A549 (cell line): ENCODE results near the gene PRR5L. TPM values are rescaled to one million over a fixed set of nuclear protein-coding genes. Genes with fewer than 3 reads are reported as not detected.

Source experiments
- ATAC-seq, 2 experiments: fragments of 200-7000 bp in 1 of 2; fragments of >200 bp in 1 of 2; cut with Nextera tagmentation in 1 of 2; cut with Tn5 transposase in 1 of 2; 3 replicates each; pipeline versions ENCODE4 v1.8.0 to v1.9.1; 2018 to 2020; ENCODE audit warnings: mild to moderate bottlenecking in 1 of 2, moderate library complexity in 1 of 2
- CTCF ChIA-PET: fragments of 300-600 bp; sonication (Branson Sonifier 250); formaldehyde crosslinking; extraction: SDS; loops from one replicate; lab custom pipeline; 2021; ENCODE audit warnings: antibody characterized with exemption, inconsistent platforms; lab: Yijun Ruan, JAX
- POLR2A ChIA-PET: fragments of 350-600 bp; formaldehyde crosslinking; extraction: SDS; loops from one replicate; lab custom pipeline; 2021; ENCODE audit warnings: antibody characterized with exemption, inconsistent platforms; lab: Yijun Ruan, JAX
- DNase-seq, 2 experiments: peaks; one replicate each; pipeline versions ENCODE4 v3.0.0 to v3.0.0-alpha.2; 2011 to 2016; ENCODE audit warnings: low read depth in 1 of 2, low spot score in 1 of 2
- FAIRE-seq: peaks from 2 replicates; lab custom pipeline; 2011; peaks lifted over from hg19 to GRCh38; lab: Jason Lieb, UNC
- H3K27ac ChIP-seq, 2 experiments: fragments of >200 bp; sonication (Bioruptor Twin); formaldehyde crosslinking; 3 replicates each; pipeline ENCODE4 v1.5.1; 2016 to 2017
- H3K4me1 ChIP-seq: fragments of >200 bp; sonication (Bioruptor Twin); formaldehyde crosslinking; 3 replicates; pipeline ENCODE4 v1.6.1; 2016
- H3K4me2 ChIP-seq: fragments of >200 bp; sonication (Bioruptor Twin); formaldehyde crosslinking; 3 replicates; pipeline ENCODE4 v1.6.1; 2016
- H3K4me3 ChIP-seq: fragments of >200 bp; sonication (Bioruptor Twin); formaldehyde crosslinking; 3 replicates; pipeline ENCODE4 v1.5.1; 2016
- H3K9me3 ChIP-seq: fragments of >200 bp; sonication (Bioruptor Twin); formaldehyde crosslinking; 3 replicates; pipeline ENCODE4 v1.6.1; 2016
- BCL3 ChIP-seq: fragments of >200 bp; sonication (Bioruptor Twin); formaldehyde crosslinking; IDR thresholded peaks from 3 replicates; pipeline ENCODE4 v1.6.1; 2016
- CBX2 ChIP-seq: fragments of 200-600 bp; sonication (generic); IDR thresholded peaks from 2 replicates; pipeline ENCODE4 v1.6.1; 2016; ENCODE audit warnings: low read depth, mild to moderate bottlenecking, borderline replicate concordance
- CHD2 ChIP-seq: fragments of 150-350 bp; IDR thresholded peaks from 2 replicates; pipeline ENCODE4 v1.6.1; 2014; ENCODE audit warnings: low read length; ENCODE audit not compliant: partially characterized antibody
- FOSL2 ChIP-seq, 2 experiments: fragments of 450-650 bp in 1 of 2; fragments of >200 bp in 1 of 2; sonication (Bioruptor Twin) in 1 of 2; formaldehyde crosslinking; IDR thresholded peaks; 2 replicates each; pipeline versions ENCODE4 v1.5.0 to v1.6.1; 2016 to 2020; ENCODE audit warnings: mild to moderate bottlenecking in 1 of 2, moderate library complexity in 1 of 2
- FOXS1 ChIP-seq: fragments of 250-450 bp; sonication (Bioruptor Pico); IDR thresholded peaks from 2 replicates; pipeline ENCODE4 v1.5.0; 2020; ENCODE audit warnings: mild to moderate bottlenecking, moderate library complexity
- HEYL ChIP-seq: fragments of 250-450 bp; sonication (Bioruptor Pico); IDR thresholded peaks from 2 replicates; pipeline ENCODE4 v1.8.0; 2021; ENCODE audit warnings: mild to moderate bottlenecking, moderate library complexity
- JUNB ChIP-seq: fragments of >200 bp; sonication (Bioruptor Twin); formaldehyde crosslinking; IDR thresholded peaks from 2 replicates; pipeline ENCODE4 v1.6.1; 2016
- KDM1A ChIP-seq: fragments of 200-600 bp; sonication (generic); IDR thresholded peaks from 2 replicates; pipeline ENCODE4 v1.6.1; 2016; ENCODE audit warnings: low read depth, mild to moderate bottlenecking
- KDM5A ChIP-seq: fragments of 200-600 bp; sonication (generic); IDR thresholded peaks from 2 replicates; pipeline ENCODE4 v1.6.1; 2016; ENCODE audit warnings: antibody characterized with exemption, mild to moderate bottlenecking
- MAFK ChIP-seq: fragments of 450-650 bp; IDR thresholded peaks from 2 replicates; pipeline ENCODE4 v1.6.1; 2014; ENCODE audit not compliant: partially characterized antibody
- MAZ ChIP-seq: fragments of 150-350 bp; IDR thresholded peaks from 2 replicates; pipeline ENCODE4 v1.6.1; 2014; ENCODE audit warnings: antibody characterized with exemption, low read depth, low read length, borderline replicate concordance
- NR3C1 ChIP-seq: fragments of >200 bp; sonication (Bioruptor Twin); formaldehyde crosslinking; IDR thresholded peaks from 3 replicates; pipeline ENCODE4 v1.6.1; 2017
- RAD21 ChIP-seq, 2 experiments: fragments of >200 bp in 1 of 2; sonication (Bioruptor Twin) in 1 of 2; formaldehyde crosslinking in 1 of 2; IDR thresholded peaks in 1 of 2; conservative IDR thresholded peaks in 1 of 2; 2 replicates in 1 of 2; 3 replicates in 1 of 2; pipeline ENCODE4 v1.6.1; 2012 to 2018; ENCODE audit warnings: inconsistent platforms in 1 of 2
- RNF2 ChIP-seq: fragments of 200-600 bp; sonication (generic); IDR thresholded peaks from 2 replicates; pipeline ENCODE4 v1.6.1; 2016; ENCODE audit warnings: low read depth, mild to moderate bottlenecking, antibody characterized with exemption, moderate library complexity, borderline replicate concordance
- ZC3H11A ChIP-seq: fragments of 450-650 bp; IDR thresholded peaks from 2 replicates; pipeline ENCODE4 v1.6.1; 2014; ENCODE audit warnings: antibody characterized with exemption, mild to moderate bottlenecking
- WGBS: methylation state at CpG from one replicate; pipeline ENCODE4 v1.1.6; 2017; ENCODE audit errors: missing lambda C conversion rate; 5-methylcytosine and 5-hydroxymethylcytosine counted together
- polyA plus RNA-seq, 4 experiments: library from polyadenylated mRNA; depleted of rRNA in 3 of 4; stranded (reverse); fragments of >200 nt; fragmentation: RNase III in 1 of 4; extraction: RNeasy Plus Mini Kit Qiagen cat#74134 plus additional on column Dnase treatment in 1 of 4; gene quantifications; 2 replicates in 3 of 4; 3 replicates in 1 of 4; pipeline ENCODE4 v1.2.3, GENCODE V29; 2011 to 2017
- TF ChIP-seq, protein P1 (sequence below): fragments of 250-450 bp; sonication (Bioruptor Pico); IDR thresholded peaks from 2 replicates; pipeline ENCODE4 v1.5.0; 2021; ENCODE audit warnings: mild to moderate bottlenecking, moderate library complexity, borderline replicate concordance
- TF ChIP-seq, protein P2 (sequence below): fragments of 200-600 bp; sonication (generic); IDR thresholded peaks from 2 replicates; pipeline ENCODE4 v1.6.1; 2016; ENCODE audit warnings: antibody characterized with exemption, mild to moderate bottlenecking, moderate library complexity
- TF ChIP-seq, protein P3 (sequence below): fragments of 450-650 bp; IDR thresholded peaks from 2 replicates; pipeline ENCODE4 v1.6.1; 2014; ENCODE audit warnings: antibody characterized with exemption

The PRR5L gene
- polyA plus RNA-seq, 2 of the 4 experiments (the other 2 are of a cell fraction) = 6.9 to 12.1 TPM

DNA sequence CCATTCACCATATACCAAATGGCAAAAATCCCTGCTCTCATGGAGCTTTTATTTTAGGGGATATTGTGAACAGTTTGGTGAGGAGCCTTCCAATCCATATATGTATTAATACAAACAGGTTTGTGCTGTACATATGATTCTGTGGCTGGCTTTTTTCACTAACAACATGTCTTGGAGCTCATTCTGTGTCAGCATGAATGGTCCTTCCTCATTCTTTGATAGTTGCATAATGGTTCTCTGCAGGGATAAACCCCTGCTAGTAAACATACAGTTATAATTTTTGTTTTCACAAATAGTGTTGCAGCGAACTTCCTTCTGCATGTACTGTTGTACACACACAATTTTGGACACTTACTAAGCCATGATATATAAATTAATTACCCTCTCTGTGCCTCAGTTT is 8.3 kb downstream of the PRR5L start:
- FAIRE-seq = no peak
- CTCF ChIA-PET = interaction anchor here (1.5 to 3.1 kb wide), 6 partner anchors 12 to 189 kb away, joined by 3 to 13 read pairs (median 7); partner anchors contain the start of gene COMMD9

DNA sequence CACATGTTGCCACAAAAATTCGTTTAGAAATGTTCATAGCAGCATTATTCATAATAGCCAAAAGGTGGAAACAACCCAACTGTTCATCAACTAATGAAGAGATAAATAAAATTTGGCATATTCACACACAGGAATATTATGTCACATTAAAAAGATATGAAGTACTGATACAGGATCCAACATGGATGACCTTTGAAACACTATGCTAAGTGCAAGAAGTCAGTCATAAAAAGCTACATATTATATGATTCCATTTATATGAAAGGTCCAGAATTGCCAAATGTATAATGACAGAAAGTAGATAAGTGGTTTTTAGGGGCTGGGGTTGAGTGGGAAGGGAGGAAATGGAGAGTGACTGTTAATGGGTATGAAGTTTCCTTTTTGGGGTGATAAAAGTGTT is 9.0 kb downstream of the PRR5L start:
- Histone ChIP-seq H3K9me3 (no peaks in the 10 kb centered on the region), H3K4me3 (no peak overlapping the region), H3K27ac (no peak overlapping the region), H3K4me1 (peaks cover 7% of the 10 kb centered on the region; the same call in 2 of the 3 replicates), H3K4me2 (peak overlapping the region; percentile 15; the same call in 1 of the 3 replicates)
- no peak for FAIRE-seq
- CTCF ChIA-PET = interaction anchor here (0.9 to 3.1 kb wide), 5 partner anchors 16 to 188 kb away, joined by 3 to 13 read pairs (median 6); partner anchors contain the start of gene COMMD9
- POLR2A ChIA-PET = no interaction called here
- TF ChIP-seq MAZ (no peak), KDM5A (no peak), FOSL2 (IDR thresholded peaks at IDR 0.05) (no peak), FOSL2 (CRISPR knock-in tag; IDR thresholded peaks at IDR 0.05) (no peak), CHD2 (no peak), ZC3H11A (no peak), KDM1A (no peak), JUNB (no peak), RAD21 (conservative IDR thresholded peaks at IDR 0.05 in 1 of 2, IDR thresholded peaks at IDR 0.05 in 1 of 2) (no peak), FOXS1 (CRISPR knock-in tag) (no peak), HEYL (no peak)
- TF ChIP-seq, protein P1, sequence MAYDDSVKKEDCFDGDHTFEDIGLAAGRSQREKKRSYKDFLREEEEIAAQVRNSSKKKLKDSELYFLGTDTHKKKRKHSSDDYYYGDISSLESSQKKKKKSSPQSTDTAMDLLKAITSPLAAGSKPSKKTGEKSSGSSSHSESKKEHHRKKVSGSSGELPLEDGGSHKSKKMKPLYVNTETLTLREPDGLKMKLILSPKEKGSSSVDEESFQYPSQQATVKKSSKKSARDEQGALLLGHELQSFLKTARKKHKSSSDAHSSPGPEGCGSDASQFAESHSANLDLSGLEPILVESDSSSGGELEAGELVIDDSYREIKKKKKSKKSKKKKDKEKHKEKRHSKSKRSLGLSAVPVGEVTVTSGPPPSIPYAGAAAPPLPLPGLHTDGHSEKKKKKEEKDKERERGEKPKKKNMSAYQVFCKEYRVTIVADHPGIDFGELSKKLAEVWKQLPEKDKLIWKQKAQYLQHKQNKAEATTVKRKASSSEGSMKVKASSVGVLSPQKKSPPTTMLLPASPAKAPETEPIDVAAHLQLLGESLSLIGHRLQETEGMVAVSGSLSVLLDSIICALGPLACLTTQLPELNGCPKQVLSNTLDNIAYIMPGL = no peak
- TF ChIP-seq, protein P2, sequence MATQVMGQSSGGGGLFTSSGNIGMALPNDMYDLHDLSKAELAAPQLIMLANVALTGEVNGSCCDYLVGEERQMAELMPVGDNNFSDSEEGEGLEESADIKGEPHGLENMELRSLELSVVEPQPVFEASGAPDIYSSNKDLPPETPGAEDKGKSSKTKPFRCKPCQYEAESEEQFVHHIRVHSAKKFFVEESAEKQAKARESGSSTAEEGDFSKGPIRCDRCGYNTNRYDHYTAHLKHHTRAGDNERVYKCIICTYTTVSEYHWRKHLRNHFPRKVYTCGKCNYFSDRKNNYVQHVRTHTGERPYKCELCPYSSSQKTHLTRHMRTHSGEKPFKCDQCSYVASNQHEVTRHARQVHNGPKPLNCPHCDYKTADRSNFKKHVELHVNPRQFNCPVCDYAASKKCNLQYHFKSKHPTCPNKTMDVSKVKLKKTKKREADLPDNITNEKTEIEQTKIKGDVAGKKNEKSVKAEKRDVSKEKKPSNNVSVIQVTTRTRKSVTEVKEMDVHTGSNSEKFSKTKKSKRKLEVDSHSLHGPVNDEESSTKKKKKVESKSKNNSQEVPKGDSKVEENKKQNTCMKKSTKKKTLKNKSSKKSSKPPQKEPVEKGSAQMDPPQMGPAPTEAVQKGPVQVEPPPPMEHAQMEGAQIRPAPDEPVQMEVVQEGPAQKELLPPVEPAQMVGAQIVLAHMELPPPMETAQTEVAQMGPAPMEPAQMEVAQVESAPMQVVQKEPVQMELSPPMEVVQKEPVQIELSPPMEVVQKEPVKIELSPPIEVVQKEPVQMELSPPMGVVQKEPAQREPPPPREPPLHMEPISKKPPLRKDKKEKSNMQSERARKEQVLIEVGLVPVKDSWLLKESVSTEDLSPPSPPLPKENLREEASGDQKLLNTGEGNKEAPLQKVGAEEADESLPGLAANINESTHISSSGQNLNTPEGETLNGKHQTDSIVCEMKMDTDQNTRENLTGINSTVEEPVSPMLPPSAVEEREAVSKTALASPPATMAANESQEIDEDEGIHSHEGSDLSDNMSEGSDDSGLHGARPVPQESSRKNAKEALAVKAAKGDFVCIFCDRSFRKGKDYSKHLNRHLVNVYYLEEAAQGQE = no peak
- TF ChIP-seq, protein P3, sequence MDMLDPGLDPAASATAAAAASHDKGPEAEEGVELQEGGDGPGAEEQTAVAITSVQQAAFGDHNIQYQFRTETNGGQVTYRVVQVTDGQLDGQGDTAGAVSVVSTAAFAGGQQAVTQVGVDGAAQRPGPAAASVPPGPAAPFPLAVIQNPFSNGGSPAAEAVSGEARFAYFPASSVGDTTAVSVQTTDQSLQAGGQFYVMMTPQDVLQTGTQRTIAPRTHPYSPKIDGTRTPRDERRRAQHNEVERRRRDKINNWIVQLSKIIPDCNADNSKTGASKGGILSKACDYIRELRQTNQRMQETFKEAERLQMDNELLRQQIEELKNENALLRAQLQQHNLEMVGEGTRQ = no peak
- no peak for DNase-seq
- ATAC-seq = no peak
- WGBS = 4% methylated on average over 1 of the region's 1 CpG

More for the DNA sequence above, 8.3 kb downstream of the PRR5L start:
- ATAC-seq (no peak), DNase-seq (no peak)
- H3K27ac ChIP-seq = no peak overlapping the region
- H3K9me3 ChIP-seq = no peaks in the 10 kb centered on the region
- peak overlapping the region; percentile 15; the same call in 1 of the 3 replicates for H3K4me2 ChIP-seq
- 11% methylated on average over 1 of the region's 1 CpG for WGBS
- H3K4me3 ChIP-seq = no peak overlapping the region
- no peak for TF ChIP-seq CHD2
- TF ChIP-seq CBX2 = no peak
- TF ChIP-seq MAFK = no peak
- TF ChIP-seq NR3C1 = no peak
- TF ChIP-seq BCL3 = no peak
- TF ChIP-seq RNF2 = no peak
- H3K4me1 ChIP-seq = 0 out of 3 replicates have a peak, but pooled peaks cover 5% of the 10 kb centered on the region
- POLR2A ChIA-PET = no interaction called here
